ENCODE measurements around the gene MAP4.
A peak's percentile ranks its signal among the peaks of the same experiment; 100 is the strongest.

Gene MAP4

DNA sequence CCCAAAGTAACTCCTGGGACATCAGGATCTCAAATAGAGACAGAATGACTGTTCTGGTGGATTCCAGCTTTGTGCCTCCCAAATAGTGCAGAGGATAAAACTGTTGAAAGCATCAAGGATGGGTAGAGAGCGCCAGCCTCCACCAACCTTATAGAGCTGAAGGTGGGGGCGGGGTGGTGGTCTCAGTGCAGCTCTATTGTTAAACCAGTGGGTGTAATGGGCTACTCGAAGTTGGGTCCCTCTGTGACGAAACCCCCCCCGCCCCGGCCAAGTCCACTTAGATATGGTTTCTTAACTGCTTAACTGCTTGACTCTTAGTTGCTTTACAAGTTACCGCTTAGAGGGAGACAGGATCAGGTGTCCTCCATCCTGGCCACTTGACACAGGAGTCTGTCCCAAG lies 190.6 kb downstream of the MAP4 start:
- peak overlapping the region; percentile 80 for H3K4me3 ChIP-seq (ENCODE audit: low read length)
- H3K9me2 ChIP-seq (replicated peaks; ENCODE audit: control insufficient read depth, low read length), result no peaks in the 10 kb centered on the region
- H3K9me3 ChIP-seq (ENCODE audit: control insufficient read depth, insufficient read depth, low read length), result no peaks in the 10 kb centered on the region
- TF ChIP-seq, protein P1, sequence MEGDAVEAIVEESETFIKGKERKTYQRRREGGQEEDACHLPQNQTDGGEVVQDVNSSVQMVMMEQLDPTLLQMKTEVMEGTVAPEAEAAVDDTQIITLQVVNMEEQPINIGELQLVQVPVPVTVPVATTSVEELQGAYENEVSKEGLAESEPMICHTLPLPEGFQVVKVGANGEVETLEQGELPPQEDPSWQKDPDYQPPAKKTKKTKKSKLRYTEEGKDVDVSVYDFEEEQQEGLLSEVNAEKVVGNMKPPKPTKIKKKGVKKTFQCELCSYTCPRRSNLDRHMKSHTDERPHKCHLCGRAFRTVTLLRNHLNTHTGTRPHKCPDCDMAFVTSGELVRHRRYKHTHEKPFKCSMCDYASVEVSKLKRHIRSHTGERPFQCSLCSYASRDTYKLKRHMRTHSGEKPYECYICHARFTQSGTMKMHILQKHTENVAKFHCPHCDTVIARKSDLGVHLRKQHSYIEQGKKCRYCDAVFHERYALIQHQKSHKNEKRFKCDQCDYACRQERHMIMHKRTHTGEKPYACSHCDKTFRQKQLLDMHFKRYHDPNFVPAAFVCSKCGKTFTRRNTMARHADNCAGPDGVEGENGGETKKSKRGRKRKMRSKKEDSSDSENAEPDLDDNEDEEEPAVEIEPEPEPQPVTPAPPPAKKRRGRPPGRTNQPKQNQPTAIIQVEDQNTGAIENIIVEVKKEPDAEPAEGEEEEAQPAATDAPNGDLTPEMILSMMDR (IDR thresholded peaks at IDR 0.05; ENCODE audit: low read depth, low read length, poor library complexity, severe bottlenecking), result no peak
- no peak for TF ChIP-seq EZH2phosphoT487 (IDR thresholded peaks at IDR 0.05; ENCODE audit: borderline replicate concordance, low read length)
- no peaks in the 10 kb centered on the region for H3F3A ChIP-seq (ENCODE audit: control insufficient read depth, insufficient read depth)
- no peaks in the 10 kb centered on the region for H3K27me3 ChIP-seq (ENCODE audit: control insufficient read depth, low read length)
- peaks cover 13% of the 10 kb centered on the region; the same call in 1 of the 2 replicates for H4K20me1 ChIP-seq (ENCODE audit: control insufficient read depth, insufficient read depth, low read depth, low read length)
- H3K36me3 ChIP-seq (ENCODE audit: control insufficient read depth, low read length), result peaks cover 42% of the 10 kb centered on the region
- peaks cover 45% of the 10 kb centered on the region for H3K79me2 ChIP-seq (ENCODE audit: control insufficient read depth, low read length)
- H3K27ac ChIP-seq (ENCODE audit: low read depth, low read length), result peak overlapping the region; percentile 39
- peak overlapping the region; percentile 80 for H3K4me2 ChIP-seq (ENCODE audit: low read length)
- H3K4me1 ChIP-seq (ENCODE audit: control insufficient read depth, low read length), result peaks cover 20% of the 10 kb centered on the region

DNA sequence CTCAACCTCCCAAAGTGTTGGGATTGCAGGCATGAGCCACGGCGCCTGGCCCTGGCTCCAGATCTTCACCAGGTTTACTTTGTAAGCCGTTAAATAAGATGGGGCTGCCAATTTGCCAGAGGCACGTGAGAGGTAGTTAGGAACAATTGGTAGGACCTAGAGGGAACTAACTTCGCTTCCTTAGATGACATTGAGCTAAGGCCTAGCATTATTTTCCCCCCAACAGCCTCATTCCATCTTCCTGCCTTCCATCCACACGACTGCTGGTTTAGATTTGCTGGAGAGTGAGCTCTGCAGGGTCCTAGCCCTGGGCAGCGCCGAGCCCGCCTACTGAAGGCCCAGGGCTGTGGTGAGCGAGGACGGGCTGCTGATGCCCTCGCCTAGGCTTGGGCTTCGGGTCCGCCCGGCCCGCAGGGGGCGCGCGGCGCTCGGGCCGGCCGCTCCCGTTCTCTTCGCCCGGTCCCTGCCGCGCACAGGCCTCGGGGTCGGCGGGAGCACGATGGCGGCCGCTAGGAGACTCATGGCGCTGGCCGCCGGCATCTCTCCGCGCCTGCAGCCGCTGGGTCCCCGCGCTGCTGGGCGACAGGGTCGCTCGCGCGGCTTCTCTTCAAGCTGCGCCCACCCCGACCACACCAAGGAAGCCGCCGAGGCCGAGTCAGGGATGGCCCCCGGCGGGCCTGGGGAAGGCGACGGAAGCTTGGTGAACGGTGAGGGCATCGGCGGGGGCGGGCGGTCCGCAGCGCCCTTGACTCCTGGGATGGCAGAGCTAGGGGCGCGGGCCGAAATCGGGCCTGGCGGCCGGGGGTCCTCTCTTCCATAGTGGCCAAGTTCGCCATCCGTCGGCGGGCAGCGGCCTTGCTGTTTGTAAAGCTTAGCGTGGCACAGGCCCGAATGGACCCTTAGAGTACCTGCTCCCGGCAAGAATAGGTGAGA lies 191.4 kb downstream of the MAP4 start:
- peaks cover 45% of the 10 kb centered on the region for H3K79me2 ChIP-seq (ENCODE audit: control insufficient read depth, low read length)
- no peaks in the 10 kb centered on the region for H3F3A ChIP-seq (ENCODE audit: control insufficient read depth, insufficient read depth)
- TF ChIP-seq EZH2phosphoT487 (IDR thresholded peaks at IDR 0.05; ENCODE audit: borderline replicate concordance, low read length), result no peak
- TF ChIP-seq, protein P1 (IDR thresholded peaks at IDR 0.05; ENCODE audit: low read depth, low read length, poor library complexity, severe bottlenecking), result peak; percentile 91
- peaks cover 20% of the 10 kb centered on the region for H3K4me1 ChIP-seq (ENCODE audit: control insufficient read depth, low read length)
- no peaks in the 10 kb centered on the region for H3K9me3 ChIP-seq (ENCODE audit: control insufficient read depth, insufficient read depth, low read length)
- H3K27ac ChIP-seq (ENCODE audit: low read depth, low read length), result peak overlapping the region; percentile 39
- no peaks in the 10 kb centered on the region for H3K27me3 ChIP-seq (ENCODE audit: control insufficient read depth, low read length)
- peaks cover 13% of the 10 kb centered on the region; the same call in 1 of the 2 replicates for H4K20me1 ChIP-seq (ENCODE audit: control insufficient read depth, insufficient read depth, low read depth, low read length)
- H3K4me2 ChIP-seq (ENCODE audit: low read length), result peak overlapping the region; percentile 80
- H3K9me2 ChIP-seq (replicated peaks; ENCODE audit: control insufficient read depth, low read length), result no peaks in the 10 kb centered on the region
- peaks cover 39% of the 10 kb centered on the region for H3K36me3 ChIP-seq (ENCODE audit: control insufficient read depth, low read length)
- H3K4me3 ChIP-seq (ENCODE audit: low read length), result peak overlapping the region; percentile 80

DNA sequence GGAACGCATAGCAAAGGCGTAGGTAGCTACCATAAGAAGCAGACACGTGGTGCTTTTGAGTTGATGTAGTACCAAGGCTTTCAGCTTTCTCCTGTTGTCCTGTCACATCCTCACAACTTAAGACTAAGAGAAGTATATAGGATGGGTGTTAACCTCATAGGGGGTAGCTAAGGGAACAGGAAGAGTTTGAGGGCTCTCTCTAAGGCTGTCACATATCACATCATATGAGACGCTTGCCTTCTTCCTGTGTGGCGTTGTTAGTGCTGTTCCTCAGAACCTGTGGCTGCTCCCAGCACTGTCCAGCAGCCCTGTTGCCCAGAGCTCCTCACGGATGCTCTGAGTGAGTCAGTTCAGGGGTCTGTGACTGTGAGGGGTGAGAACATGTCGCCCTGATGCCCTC lies 198.6 kb downstream of the MAP4 start:
- H4K20me1 ChIP-seq (ENCODE audit: control insufficient read depth, insufficient read depth, low read depth, low read length), result no peaks in the 10 kb centered on the region

More for the DNA sequence above, 198.6 kb downstream of the MAP4 start:
- Histone ChIP-seq H3K27ac (ENCODE audit: low read depth, low read length) (no peak overlapping the region), H3K27me3 (ENCODE audit: control insufficient read depth, low read length) (no peaks in the 10 kb centered on the region), H3K79me2 (ENCODE audit: control insufficient read depth, low read length) (no peaks in the 10 kb centered on the region), H3K4me2 (ENCODE audit: low read length) (no peak overlapping the region), H3K9me2 (replicated peaks; ENCODE audit: control insufficient read depth, low read length) (no peaks in the 10 kb centered on the region), H3K36me3 (ENCODE audit: control insufficient read depth, low read length) (peaks cover 15% of the 10 kb centered on the region; the same call in 1 of the 2 replicates), H3K4me3 (ENCODE audit: low read length) (no peak overlapping the region), H3K4me1 (ENCODE audit: control insufficient read depth, low read length) (no peaks in the 10 kb centered on the region), H3K9me3 (ENCODE audit: control insufficient read depth, insufficient read depth, low read length) (no peaks in the 10 kb centered on the region), H3F3A (ENCODE audit: control insufficient read depth, insufficient read depth) (0 out of 2 replicates have a peak, but pooled peaks cover 3% of the 10 kb centered on the region)
- TF ChIP-seq, protein P1 (IDR thresholded peaks at IDR 0.05; ENCODE audit: low read depth, low read length, poor library complexity, severe bottlenecking), result no peak
- TF ChIP-seq EZH2phosphoT487 (IDR thresholded peaks at IDR 0.05; ENCODE audit: borderline replicate concordance, low read length), result no peak
